Measurements from ENCODE around the gene BPHL. TPM values are rescaled to one million over a fixed set of nuclear protein-coding genes. Genes with fewer than 3 reads are reported as not detected.

Gene BPHL
- total and polyA plus RNA-seq, 10 of the 15 experiments (the other 5 are each of a cell fraction or from before 2014, with no cell fraction given) = 8.0 to 17.8 (median 12.4) TPM

GRCh38 chr6:3120765-3121089 lies 2.2 kb downstream of the BPHL start:
- intact Hi-C loops (cut with micrococcal nuclease; ENCODE audit: unreplicated experiment) = no loop called here
- Histone ChIP-seq H4K20me1 (ENCODE audit: control insufficient read depth, insufficient read depth) (no peaks in the 10 kb centered on the region), H3K79me2 (ENCODE audit: control insufficient read depth, insufficient read depth, low read length) (no peaks in the 10 kb centered on the region), H3K4me1 (ENCODE audit: control insufficient read depth, insufficient read depth, low read length) (peaks cover 13% of the 10 kb centered on the region; the same call in 1 of the 2 replicates), H3K9ac (ENCODE audit: control insufficient read depth, insufficient read depth, low read length) (no peak overlapping the region), H3K9me3 (replicated peaks; ENCODE audit: control insufficient read depth, insufficient read depth, low read length) (no peaks in the 10 kb centered on the region), H2AFZ (ENCODE audit: control insufficient read depth, low read depth, low read length) (no peak overlapping the region), H3K27ac (ENCODE audit: control insufficient read depth, insufficient read depth) (no peak overlapping the region), H3K4me3 (no peak overlapping the region), H3K27me3 (replicated peaks in 1 of 2; ENCODE audit: control insufficient read depth in 2 of 2, insufficient read depth in 2 of 2, low read length in 1 of 2) (no peaks in the 10 kb centered on the region), H3K36me3 (ENCODE audit: control insufficient read depth in 2 of 2, insufficient read depth in 2 of 2, low read length in 1 of 2) (no peaks in the 10 kb centered on the region), H3K4me2 (ENCODE audit: control insufficient read depth, insufficient read depth) (no peak overlapping the region)
- in situ Hi-C loops (cut with MboI) = no loop called here
- no peak for ATAC-seq
- FAIRE-seq = no peak
- WGBS (ENCODE audit: insufficient coverage, insufficient replicate concordance, low lambda C conversion rate, missing lambda C conversion rate) = 87% methylated on average over 5 of the region's 5 CpGs
- ChIA-PET RAD21 (ENCODE audit: unreplicated experiment) (no interaction called here), POLR2A (interaction anchor here (0.6 kb wide), 3 partner anchors 39 to 291 kb away, joined by 3 to 6 read pairs (median 4); no protein-coding TSS in a partner anchor), SMC1A (ENCODE audit: uncharacterized antibody, unreplicated experiment) (interaction anchor here (1.6 kb wide), 1 partner anchor 55 kb away, joined by 3 read pairs; no protein-coding TSS in a partner anchor), CTCF (interaction anchor here (1.0 to 3.2 kb wide), 3 partner anchors 45 to 382 kb away, joined by 3 to 16 read pairs (median 7); no protein-coding TSS in a partner anchor)
- DNase-seq (ENCODE audit: low read depth, low spot score) = no peak
- no TSS peak for BruUV-seq (replicated peaks)
- no peak for TF ChIP-seq HCFC1 (IDR thresholded peaks at IDR 0.05; ENCODE audit: low read length)
- no peak for TF ChIP-seq NRF1 (conservative IDR thresholded peaks at IDR 0.05; ENCODE audit: low read depth, low read length)
- TF ChIP-seq SIN3A (IDR thresholded peaks at IDR 0.05; ENCODE audit: low read depth, low read length) = no peak
- TF ChIP-seq ZNF622 (IDR thresholded peaks at IDR 0.05) = no peak
- TF ChIP-seq KDM1A (IDR thresholded peaks at IDR 0.05; ENCODE audit: borderline replicate concordance) = no peak
- no peak for TF ChIP-seq NR2F1 (conservative IDR thresholded peaks at IDR 0.05)
- TF ChIP-seq SUZ12 (IDR thresholded peaks at IDR 0.05; ENCODE audit: unreplicated experiment) = no peak
- no peak for TF ChIP-seq RELA (IDR thresholded peaks at IDR 0.05; ENCODE audit: borderline replicate concordance, partially characterized antibody)
- TF ChIP-seq CUX1 (IDR thresholded peaks at IDR 0.05; ENCODE audit: insufficient replicate concordance, low read depth, low read length) = no peak
- TF ChIP-seq ESRRA (IDR thresholded peaks at IDR 0.05; ENCODE audit: low read length) = no peak
- TF ChIP-seq NKRF (conservative IDR thresholded peaks at IDR 0.05) = no peak
- TF ChIP-seq FOXM1 (IDR thresholded peaks at IDR 0.05; ENCODE audit: low read depth, low read length) = no peak
- no peak for TF ChIP-seq NBN (IDR thresholded peaks at IDR 0.05)
- no peak for TF ChIP-seq CBX3 (IDR thresholded peaks at IDR 0.05; ENCODE audit: borderline replicate concordance, low read depth)
- no peak for TF ChIP-seq ATF3 (IDR thresholded peaks at IDR 0.05; ENCODE audit: borderline replicate concordance, extremely low read depth, low read depth, low read length)
